Cardiac fibroblast (primary cell): ENCODE results near the gene SDK1.

ENCODE experiments used
- DNase-seq, 2 donors: peaks; one replicate each; pipeline versions ENCODE4 v3.0.0 to v3.0.0-alpha.2; 2010; ENCODE audit warnings: low read depth in 2 of 2
- H3K4me3 ChIP-seq, 2 donors: replicated peaks in 1 of 2; 1 replicate in 1 of 2; 2 replicates in 1 of 2; pipeline ENCODE4 v1.5.1; 2011; ENCODE audit warnings: low read depth in 2 of 2, low read length in 2 of 2, mild to moderate bottlenecking in 2 of 2, moderate library complexity in 1 of 2
- CTCF ChIP-seq: IDR thresholded peaks from one replicate; pipeline ENCODE4 v1.5.1; 2011; ENCODE audit warnings: low read depth, mild to moderate bottlenecking, low read length, inconsistent platforms

SDK1 gene

GRCh38 chr7:4133491-4134044 is 832.5 kb downstream of the SDK1 start:
- DNase-seq: no peak

GRCh38 chr7:4134204-4134603 is 833.2 kb downstream of the SDK1 start:
- no peak for DNase-seq
- no peak overlapping the region for H3K4me3 ChIP-seq
- TF ChIP-seq CTCF: no peak

More at GRCh38 chr7:4133491-4134044, 832.5 kb downstream of the SDK1 start:
- H3K4me3 ChIP-seq: no peak overlapping the region
- no peak for TF ChIP-seq CTCF

- DNase-seq: no peak
- no peak overlapping the region for H3K4me3 ChIP-seq
- TF ChIP-seq CTCF: no peak
These were observed 833.6 kb downstream of the SDK1 start for GRCh38 chr7:4134631-4135030.

- no peak for DNase-seq
- no peak for TF ChIP-seq CTCF
- H3K4me3 ChIP-seq: no peak overlapping the region
These were observed 834.2 kb downstream of the SDK1 start for GRCh38 chr7:4135301-4135700.

- no peak for DNase-seq
- no peak overlapping the region for H3K4me3 ChIP-seq
- TF ChIP-seq CTCF: no peak
These were observed 835.0 kb downstream of the SDK1 start for GRCh38 chr7:4136036-4136435.

- no peak for DNase-seq
- TF ChIP-seq CTCF: no peak
These were observed 835.6 kb downstream of the SDK1 start for GRCh38 chr7:4136501-4137110.

GRCh38 chr7:4137552-4137951 is 836.5 kb downstream of the SDK1 start:
- H3K4me3 ChIP-seq: no peak overlapping the region
- DNase-seq: no peak
- no peak for TF ChIP-seq CTCF

More at GRCh38 chr7:4136501-4137110, 835.6 kb downstream of the SDK1 start:
- no peak overlapping the region for H3K4me3 ChIP-seq
